Lung (tissue), 12 donors: ENCODE data around the gene PCSK4. TPM values are rescaled to one million over a fixed set of nuclear protein-coding genes. Genes with fewer than 3 reads are reported as not detected.

ENCODE experiments used
- ATAC-seq: fragments of 200-7000 bp; cut with Tn5 transposase; one replicate; pipeline ENCODE4 v1.9.1; 2020; ENCODE audit warnings: moderate number of reproducible peaks; ENCODE audit not compliant: insufficient read depth, low FRiP score
- DNase-seq, 3 donors: peaks; one replicate each; pipeline ENCODE4 v3.0.0-alpha.2; 2013 to 2017
- H3K27ac ChIP-seq, 2 donors: one replicate each; pipeline ENCODE4 v1.5.1; 2013; ENCODE audit warnings: mild to moderate bottlenecking in 2 of 2, moderate library complexity in 2 of 2, control low read depth in 1 of 2, inconsistent platforms in 1 of 2, low read depth in 1 of 2, low read length in 1 of 2
- H3K27me3 ChIP-seq, 3 donors: one replicate each; pipeline ENCODE4 v1.5.1; 2013; ENCODE audit warnings: low read length in 2 of 3; ENCODE audit not compliant: control insufficient read depth in 3 of 3, insufficient read depth in 3 of 3
- H3K36me3 ChIP-seq, 4 donors: one replicate each; pipeline ENCODE4 v1.5.1; 2013; ENCODE audit warnings: low read length in 4 of 4, mild to moderate bottlenecking in 1 of 4, moderate library complexity in 1 of 4; ENCODE audit not compliant: control insufficient read depth in 4 of 4, insufficient read depth in 4 of 4
- H3K4me1 ChIP-seq, 5 donors: one replicate each; pipeline ENCODE4 v1.5.1; 2013; ENCODE audit warnings: low read length in 5 of 5, mild to moderate bottlenecking in 2 of 5, moderate library complexity in 1 of 5; ENCODE audit not compliant: control insufficient read depth in 5 of 5, insufficient read depth in 5 of 5
- H3K4me3 ChIP-seq: one replicate; pipeline ENCODE4 v1.5.1; 2013; ENCODE audit warnings: mild to moderate bottlenecking, control low read depth, moderate library complexity
- H3K9ac ChIP-seq, 2 donors: one replicate each; pipeline ENCODE4 v1.5.1; 2013; ENCODE audit warnings: low read length in 2 of 2, control low read depth in 1 of 2; ENCODE audit not compliant: insufficient read depth in 1 of 2
- H3K9me3 ChIP-seq, 4 donors: one replicate each; pipeline ENCODE4 v1.5.1; 2013; ENCODE audit warnings: low read length in 3 of 4, mild to moderate bottlenecking in 1 of 4, moderate library complexity in 1 of 4; ENCODE audit not compliant: control insufficient read depth in 4 of 4, insufficient read depth in 3 of 4
- WGBS, 2 donors: extraction: QIAGEN DNeasy Blood & Tissue Kit; methylation state at CpG; one replicate each; pipeline ENCODE4 v1.1.7; 2013; 5-methylcytosine and 5-hydroxymethylcytosine counted together
- polyA plus RNA-seq, 2 donors: library from polyadenylated mRNA; stranded (reverse); fragments of 200-250 nt; gene quantifications; one replicate each; pipeline ENCODE4 v1.2.1, GENCODE V29; 2013
- total RNA-seq, 2 donors: library from RNA; depleted of rRNA in 1 of 2; stranded (reverse); fragments of >200 nt in 1 of 2; gene quantifications; one replicate each; pipeline ENCODE4 v1.2.1, GENCODE V29; 2014 to 2021
- TF ChIP-seq, protein P1 (sequence below): IDR thresholded peaks from 2 replicates; pipeline ENCODE4 v1.5.1; 2012; ENCODE audit warnings: mild to moderate bottlenecking; ENCODE audit errors: control extremely low read depth, extremely low read depth
- donor health status: control.
- donor health status: control.
- donor health status: Bipolar disorder and iron deficiency.
- donor health status: healthy.
- donor health status: DM: yes; HTN: yes; CAD: no.

Gene PCSK4
- total and polyA plus RNA-seq, 4 donors, result 2.3 to 7.9 (median 5.4) TPM

- no peak overlapping the region for H3K4me3 ChIP-seq
- TF ChIP-seq, protein P1, sequence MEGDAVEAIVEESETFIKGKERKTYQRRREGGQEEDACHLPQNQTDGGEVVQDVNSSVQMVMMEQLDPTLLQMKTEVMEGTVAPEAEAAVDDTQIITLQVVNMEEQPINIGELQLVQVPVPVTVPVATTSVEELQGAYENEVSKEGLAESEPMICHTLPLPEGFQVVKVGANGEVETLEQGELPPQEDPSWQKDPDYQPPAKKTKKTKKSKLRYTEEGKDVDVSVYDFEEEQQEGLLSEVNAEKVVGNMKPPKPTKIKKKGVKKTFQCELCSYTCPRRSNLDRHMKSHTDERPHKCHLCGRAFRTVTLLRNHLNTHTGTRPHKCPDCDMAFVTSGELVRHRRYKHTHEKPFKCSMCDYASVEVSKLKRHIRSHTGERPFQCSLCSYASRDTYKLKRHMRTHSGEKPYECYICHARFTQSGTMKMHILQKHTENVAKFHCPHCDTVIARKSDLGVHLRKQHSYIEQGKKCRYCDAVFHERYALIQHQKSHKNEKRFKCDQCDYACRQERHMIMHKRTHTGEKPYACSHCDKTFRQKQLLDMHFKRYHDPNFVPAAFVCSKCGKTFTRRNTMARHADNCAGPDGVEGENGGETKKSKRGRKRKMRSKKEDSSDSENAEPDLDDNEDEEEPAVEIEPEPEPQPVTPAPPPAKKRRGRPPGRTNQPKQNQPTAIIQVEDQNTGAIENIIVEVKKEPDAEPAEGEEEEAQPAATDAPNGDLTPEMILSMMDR, result no peak
- peaks cover 0 to 57% (median 11%) of the 10 kb centered on the region in 5 donors for H3K4me1 ChIP-seq
- H3K9ac ChIP-seq, result no peak overlapping the region
- H3K36me3 ChIP-seq, result no peaks in the 10 kb centered on the region
- 1 to 3% methylated on average over 76 to 92 of the region's 92 CpGs for WGBS, 2 donors
- no peak overlapping the region for H3K27ac ChIP-seq
- ATAC-seq (no peak), DNase-seq (no peak)
- peaks cover 0 to 14% (median 0%) of the 10 kb centered on the region in 4 donors for H3K9me3 ChIP-seq
- peaks cover 16 to 37% (median 30%) of the 10 kb centered on the region in 3 donors for H3K27me3 ChIP-seq
These were observed 22.5 kb downstream of the PCSK4 start for GRCh38 chr19:1467490-1468273.

- Histone ChIP-seq H3K36me3 (no peaks in the 10 kb centered on the region), H3K27ac (no peak overlapping the region), H3K9ac (no peak overlapping the region), H3K4me1 (peaks cover 0 to 57% (median 11%) of the 10 kb centered on the region in 5 donors), H3K9me3 (peaks cover 0 to 14% (median 0%) of the 10 kb centered on the region in 4 donors), H3K4me3 (no peak overlapping the region), H3K27me3 (peaks cover 16 to 32% (median 25%) of the 10 kb centered on the region in 3 donors)
- ATAC-seq (no peak), DNase-seq (no peak)
- TF ChIP-seq, protein P1, result no peak
- WGBS, 2 donors, result 2 to 3% methylated on average over 7 to 36 of the region's 36 CpGs
These were observed 23.0 kb downstream of the PCSK4 start for GRCh38 chr19:1467215-1467489.

- no peak overlapping the region for H3K4me3 ChIP-seq
- WGBS, 2 donors, result 18 to 25% methylated on average over 35 to 70 of the region's 70 CpGs
- TF ChIP-seq, protein P1, result no peak
These were observed 23.5 kb downstream of the PCSK4 start for GRCh38 chr19:1466461-1467214.

More at GRCh38 chr19:1466461-1467214, 23.5 kb downstream of the PCSK4 start:
- Histone ChIP-seq H3K27me3 (peaks cover 16 to 27% (median 20%) of the 10 kb centered on the region in 3 donors), H3K4me1 (peaks cover 0 to 55% (median 11%) of the 10 kb centered on the region in 5 donors), H3K36me3 (no peaks in the 10 kb centered on the region), H3K9ac (no peak overlapping the region), H3K9me3 (peaks cover 0 to 10% (median 0%) of the 10 kb centered on the region in 4 donors), H3K27ac (no peak overlapping the region)
- DNase-seq (no peak), ATAC-seq (no peak)
